Measurements from ENCODE around the gene PDE10A.

DNA sequence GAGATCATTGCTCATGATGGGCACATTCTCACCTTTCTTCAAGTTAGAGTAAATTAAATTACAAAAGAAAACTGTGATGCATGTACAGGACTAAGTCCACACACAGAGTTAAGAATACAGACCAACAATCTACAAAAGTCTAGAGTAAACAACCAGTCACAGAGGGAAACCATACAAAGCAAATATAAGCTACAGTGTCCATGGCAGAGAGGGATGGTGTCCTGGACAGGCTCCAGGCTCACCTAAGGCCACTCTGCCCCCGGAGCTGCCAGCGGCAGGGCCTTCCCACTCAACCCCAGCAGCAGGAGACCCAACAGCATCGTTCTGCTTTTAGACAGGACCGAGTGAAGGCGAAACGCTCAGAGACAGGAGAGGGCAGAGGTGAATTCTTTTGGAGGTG is 16.0 kb downstream of the PDE10A start:
- TF ChIP-seq EZH2 (IDR thresholded peaks at IDR 0.05; ENCODE audit: borderline replicate concordance, low read length) (no peak), CTCF (IDR thresholded peaks at IDR 0.05; ENCODE audit: low read length) (no peak)

Measured in OCI-LY1 (cell line).